Body of pancreas (tissue), 4 donors: ENCODE measurements around the gene BAIAP3. TPM values are rescaled to one million over a fixed set of nuclear protein-coding genes. Genes with fewer than 3 reads are reported as not detected.

ENCODE experiments used
- ATAC-seq: fragments of 150-250 bp; one replicate; pipeline ENCODE4 v1.9.1; 2016
- DNase-seq, 4 donors: peaks; one replicate each; pipeline ENCODE4 v3.0.0-alpha.2; 2019
- H3K27ac ChIP-seq, 4 donors: fragments of 200-600 bp; sonication (generic); 1 replicate in 3 of 4; 2 replicates in 1 of 4; pipeline versions ENCODE4 v1.5.1 to v1.6.1; 2016 to 2019; ENCODE audit warnings: mild to moderate bottlenecking in 1 of 4, mixed read lengths in 1 of 4, moderate library complexity in 1 of 4
- H3K27me3 ChIP-seq, 2 donors: fragments of 200-600 bp; sonication (generic); one replicate each; pipeline ENCODE4 v1.6.0; 2016; ENCODE audit warnings: mild to moderate bottlenecking in 1 of 2
- H3K36me3 ChIP-seq, 2 donors: fragments of 200-600 bp; sonication (generic); replicated peaks in 1 of 2; 2 replicates each; pipeline ENCODE4 v1.5.1; 2016; ENCODE audit warnings: low read depth in 2 of 2; ENCODE audit not compliant: insufficient read depth in 1 of 2
- H3K4me1 ChIP-seq: fragments of 200-600 bp; sonication (generic); one replicate; pipeline ENCODE4 v1.6.0; 2016
- H3K4me3 ChIP-seq, 2 donors: fragments of 200-600 bp; sonication (generic); 1 replicate in 1 of 2; 2 replicates in 1 of 2; pipeline ENCODE4 v1.5.1; 2016 to 2019
- H3K9me3 ChIP-seq, 3 donors: fragments of 200-600 bp; sonication (generic); 1 replicate in 2 of 3; 2 replicates in 1 of 3; pipeline ENCODE4 v1.5.1; 2016
- CTCF ChIP-seq, 7 experiments: fragments of 450-650 bp in 4 of 7; fragments of 200-600 bp in 3 of 7; sonication (generic) in 3 of 7; IDR thresholded peaks; one replicate each; pipeline ENCODE4 v1.5.1; 2016 to 2019; ENCODE audit warnings: antibody characterized with exemption in 7 of 7
- POLR2A ChIP-seq, 3 donors: fragments of 450-650 bp; IDR thresholded peaks; one replicate each; pipeline ENCODE4 v1.6.1; 2016; ENCODE audit warnings: antibody characterized with exemption in 3 of 3, mild to moderate bottlenecking in 2 of 3
- WGBS, 2 donors: methylation state at CpG; one replicate each; pipeline ENCODE4 v1.1.5; 2017; 5-methylcytosine and 5-hydroxymethylcytosine counted together
- intact Hi-C: fragments of 100-400 bp; cut with DNase I; formaldehyde crosslinking; loops from one replicate; pipeline ENCODE4 v1.15.1; 2023
- total RNA-seq, 2 donors: library from RNA; depleted of rRNA; stranded (reverse); fragments of >200 nt; gene quantifications; one replicate each; pipeline ENCODE4 v1.1.0, GENCODE V29; 2016

Gene BAIAP3
- total RNA-seq, 2 donors from 2014 or later: 7.0 to 20.8 TPM

- no peaks in the 10 kb centered on the region for H3K27me3 ChIP-seq
- TF ChIP-seq POLR2A (IDR thresholded peaks at IDR 0.05) (no peak), CTCF (IDR thresholded peaks at IDR 0.05) (no peak)
- no peak overlapping the region for H3K4me3 ChIP-seq
- H3K4me1 ChIP-seq: peaks cover 18% of the 10 kb centered on the region
- DNase-seq (no peak), ATAC-seq (no peak)
- no peaks in the 10 kb centered on the region for H3K9me3 ChIP-seq
- intact Hi-C loops: no loop called here
- peaks cover 0 to 3% of the 10 kb centered on the region in 2 donors for H3K36me3 ChIP-seq
- H3K27ac ChIP-seq: no peak overlapping the region
- WGBS, 2 donors: 93 to 94% methylated on average over 7 to 10 of the region's 10 CpGs
These were observed 44.1 kb downstream of the BAIAP3 start for GRCh38 chr16:1377406-1378010.

GRCh38 chr16:1378087-1378803 is 44.8 kb downstream of the BAIAP3 start:
- Histone ChIP-seq H3K9me3 (no peaks in the 10 kb centered on the region), H3K4me1 (peaks cover 18% of the 10 kb centered on the region), H3K27ac (peak overlapping the region in 2 of 4 donors; percentile 80 to 87), H3K4me3 (no peak overlapping the region), H3K27me3 (no peaks in the 10 kb centered on the region), H3K36me3 (peaks cover 0 to 3% of the 10 kb centered on the region in 2 donors)
- intact Hi-C loops: no loop called here
- ATAC-seq (no peak), DNase-seq (no peak)
- 93% methylated on average over 13 to 20 of the region's 25 CpGs for WGBS, 2 donors
- no peak for TF ChIP-seq POLR2A (IDR thresholded peaks at IDR 0.05)
- no peak for TF ChIP-seq CTCF (IDR thresholded peaks at IDR 0.05)

- Histone ChIP-seq H3K4me1 (peaks cover 18% of the 10 kb centered on the region), H3K36me3 (peaks cover 0 to 3% of the 10 kb centered on the region in 2 donors), H3K9me3 (no peaks in the 10 kb centered on the region), H3K27me3 (no peaks in the 10 kb centered on the region), H3K27ac (peak overlapping the region; percentile 25 to 87 (median 70)), H3K4me3 (peak overlapping the region; percentile 41 to 43)
- intact Hi-C loops: no loop called here
- TF ChIP-seq POLR2A (IDR thresholded peaks at IDR 0.05): no peak
- TF ChIP-seq CTCF (IDR thresholded peaks at IDR 0.05): no peak
- 7 to 29% methylated on average over 3 to 31 of the region's 31 CpGs for WGBS, 2 donors
- DNase-seq: peak; percentile 80 to 85 (median 83)
- ATAC-seq: peak; percentile 84
These were observed 45.4 kb downstream of the BAIAP3 start for GRCh38 chr16:1378804-1379303.

- H3K27me3 ChIP-seq: no peaks in the 10 kb centered on the region
- DNase-seq (peak; percentile 51 to 76 (median 58)), ATAC-seq (peak; percentile 80)
- peaks cover 0 to 3% of the 10 kb centered on the region in 2 donors for H3K36me3 ChIP-seq
- H3K27ac ChIP-seq: peak overlapping the region; percentile 25 to 87 (median 70)
- peaks cover 18% of the 10 kb centered on the region for H3K4me1 ChIP-seq
- intact Hi-C loops: no loop called here
- TF ChIP-seq CTCF (IDR thresholded peaks at IDR 0.05): no peak
- TF ChIP-seq POLR2A (IDR thresholded peaks at IDR 0.05): no peak
- peak overlapping the region; percentile 41 to 43 for H3K4me3 ChIP-seq
- WGBS, 2 donors: 6% methylated on average over 47 of the region's 95 CpGs; no CpG with 5 or more reads in 1 of the 2 donors
- no peaks in the 10 kb centered on the region for H3K9me3 ChIP-seq
These were observed 46.0 kb downstream of the BAIAP3 start for GRCh38 chr16:1379304-1380076.
